Epithelial cell of esophagus (primary cell): ENCODE results near the gene CYP11A1.

Experiments
- DNase-seq: peaks from one replicate; pipeline ENCODE4 v3.0.0; 2010; ENCODE audit warnings: low read depth
- H3K4me3 ChIP-seq: 2 replicates; pipeline ENCODE4 v1.5.1; 2011; ENCODE audit warnings: mild to moderate bottlenecking, low read length, control low read depth
- CTCF ChIP-seq: IDR thresholded peaks from 2 replicates; pipeline ENCODE4 v1.5.1; 2011; ENCODE audit warnings: low read depth, mild to moderate bottlenecking, low read length, control low read depth, inconsistent platforms; ENCODE audit not compliant: insufficient read depth; ENCODE audit errors: missing control alignments

CYP11A1 gene

GRCh38 chr15:74396445-74397238, 29.2 kb upstream of the CYP11A1 start:
- DNase-seq = peak; percentile 99
- TF ChIP-seq CTCF = no peak
- H3K4me3 ChIP-seq = no peak overlapping the region

GRCh38 chr15:74396146-74396438, 28.6 kb upstream of the CYP11A1 start:
- H3K4me3 ChIP-seq = no peak overlapping the region
- DNase-seq = peak; percentile 84
- TF ChIP-seq CTCF = no peak

GRCh38 chr15:74395319-74396145, 28.1 kb upstream of the CYP11A1 start:
- TF ChIP-seq CTCF = no peak
- no peak for DNase-seq
- H3K4me3 ChIP-seq = no peak overlapping the region

GRCh38 chr15:74394090-74394846, 26.8 kb upstream of the CYP11A1 start:
- no peak overlapping the region for H3K4me3 ChIP-seq
- no peak for DNase-seq
- TF ChIP-seq CTCF = no peak

GRCh38 chr15:74393423-74393822, 26.0 kb upstream of the CYP11A1 start:
- TF ChIP-seq CTCF = no peak
- DNase-seq = no peak
- no peak overlapping the region for H3K4me3 ChIP-seq

GRCh38 chr15:74392902-74393301, 25.5 kb upstream of the CYP11A1 start:
- no peak for TF ChIP-seq CTCF
- DNase-seq = no peak
- H3K4me3 ChIP-seq = no peak overlapping the region
